Stimulated activated CD4-positive, alpha-beta T cell treated with anti-CD3 and anti-CD28 coated beads, Interleukin-15, amount 100 ng/mL, for 48 hours (primary cell): Measurements from ENCODE around the gene CHP1.
"Not testable (repeated sequence)": the region's sequence is repeated elsewhere in the genome, so short reads cannot be mapped to it uniquely, and the experiment has no call there.

Experiments
- DNase-seq, 2 donors: peaks; one replicate each; pipeline ENCODE4 v3.0.0-alpha.2; 2020; ENCODE audit warnings: low read depth in 2 of 2

Gene CHP1

GRCh38 chr15:41230650-41231421 lies at the start of gene CHP1, which contains the start of gene EXD1:
CHP1 (plus strand) TSS chr15:41231268; CDS start chr15:41231383, 115 bp downstream.
EXD1 (minus strand) TSS chr15:41230757; CDS start chr15:41226575, 4,182 bp downstream.
- peak; percentile 97 for DNase-seq

- no peak for DNase-seq
Measured at GRCh38 chr15:41182266-41182665, 48.8 kb upstream of the CHP1 start.

- no peak for DNase-seq
Measured at GRCh38 chr15:41183581-41183980, 47.5 kb upstream of the CHP1 start.

- DNase-seq = no peak
Measured at GRCh38 chr15:41194444-41194843, 36.6 kb upstream of the CHP1 start.

GRCh38 chr15:41199470-41199869 lies 31.6 kb upstream of the CHP1 start:
- no peak for DNase-seq

- DNase-seq = no peak
Measured at GRCh38 chr15:41203395-41203794, 27.7 kb upstream of the CHP1 start.

GRCh38 chr15:41205315-41205714 lies 25.8 kb upstream of the CHP1 start:
- no peak for DNase-seq

GRCh38 chr15:41207687-41208448 lies 23.2 kb upstream of the CHP1 start:
- no peak for DNase-seq

GRCh38 chr15:41215708-41216107 lies 15.4 kb upstream of the CHP1 start:
- DNase-seq = no peak

- no peak for DNase-seq
Measured at GRCh38 chr15:41218851-41219250, 12.2 kb upstream of the CHP1 start.

- no peak for DNase-seq
Measured at GRCh38 chr15:41219381-41219780, 11.7 kb upstream of the CHP1 start.

- no peak for DNase-seq
Measured at GRCh38 chr15:41230345-41230649, 771 bp upstream of the CHP1 start.

GRCh38 chr15:41231422-41232226 lies 556 bp downstream of the CHP1 start:
- no peak for DNase-seq

- DNase-seq = no peak
Measured at GRCh38 chr15:41233367-41233771, 2.3 kb downstream of the CHP1 start.

- not testable (repeated sequence) for DNase-seq
Measured at GRCh38 chr15:41235228-41235627, 4.2 kb downstream of the CHP1 start.

- no peak for DNase-seq
Measured at GRCh38 chr15:41235929-41236328, 4.9 kb downstream of the CHP1 start.

- DNase-seq = no peak
Measured at GRCh38 chr15:41238100-41238499, 7.0 kb downstream of the CHP1 start.

- DNase-seq = no peak
Measured at GRCh38 chr15:41241221-41241964, 10.3 kb downstream of the CHP1 start.

GRCh38 chr15:41250745-41251144 lies 19.7 kb downstream of the CHP1 start:
- DNase-seq = not testable (repeated sequence)

GRCh38 chr15:41251411-41251810 lies 20.3 kb downstream of the CHP1 start:
- DNase-seq = no peak

- no peak for DNase-seq
Measured at GRCh38 chr15:41254560-41254959, 23.5 kb downstream of the CHP1 start.

- no peak for DNase-seq
Measured at GRCh38 chr15:41256103-41256502, 25.0 kb downstream of the CHP1 start.
